HepG2 (cell line): ENCODE results near the gene FOLR3. TPM values are rescaled to one million over a fixed set of nuclear protein-coding genes. Genes with fewer than 3 reads are reported as not detected.

ENCODE experiments used
- EHMT2 ChIP-seq: fragments of 200-600 bp; sonication (generic); IDR thresholded peaks from 2 replicates; pipeline ENCODE4 v1.7.0; 2017; ENCODE audit warnings: antibody characterized with exemption, low read depth, low read length, borderline replicate concordance
- KDM5B ChIP-seq: sonication (generic); formaldehyde crosslinking; IDR thresholded peaks from 2 replicates; pipeline ENCODE4 v1.4.0; 2020; ENCODE audit warnings: missing genetic modification reagents, mild to moderate bottlenecking, borderline replicate concordance
- KLF11 ChIP-seq: IDR thresholded peaks from 2 replicates; pipeline ENCODE4 v1.6.1; 2016; ENCODE audit warnings: missing compliant biosample characterization
- POLR2AphosphoS2 ChIP-seq: IDR thresholded peaks from 2 replicates; pipeline ENCODE4 v1.6.1; 2011; ENCODE audit warnings: low read depth, low read length, improper control_type of control experiment
- TP53 ChIP-seq: sonication (generic); formaldehyde crosslinking; conservative IDR thresholded peaks from 2 replicates; pipeline ENCODE4 v1.4.0; 2020; ENCODE audit warnings: missing genetic modification reagents
- U2AF1 ChIP-seq: fragments of 200-400 bp; formaldehyde crosslinking; optimal IDR thresholded peaks from 2 replicates; pipeline ENCODE3; 2017; ENCODE audit warnings: mild to moderate bottlenecking, low read depth, low read length
- ZBTB21 ChIP-seq: sonication (generic); formaldehyde crosslinking; IDR thresholded peaks from 2 replicates; pipeline ENCODE4 v1.4.0; 2020; ENCODE audit warnings: missing genetic modification reagents
- ZFP37 ChIP-seq: sonication (generic); formaldehyde crosslinking; IDR thresholded peaks from 2 replicates; pipeline ENCODE4 v1.4.0; 2020; ENCODE audit warnings: missing genetic modification reagents, borderline replicate concordance
- ZFY ChIP-seq: sonication (generic); formaldehyde crosslinking; IDR thresholded peaks from 2 replicates; pipeline ENCODE4 v1.4.0; 2020; ENCODE audit warnings: missing genetic modification reagents
- ZSCAN29 ChIP-seq: sonication (generic); formaldehyde crosslinking; conservative IDR thresholded peaks from 2 replicates; pipeline ENCODE4 v1.4.0; 2020; ENCODE audit warnings: mild to moderate bottlenecking, missing genetic modification reagents
- polyA plus RNA-seq, 8 experiments: library from polyadenylated mRNA; depleted of rRNA in 3 of 8; stranded (reverse) in 7 of 8; unstranded in 1 of 8; fragments of >200 nt; fragmentation: Illumina TruSeq in 4 of 8; extraction: Trizol in 4 of 8; gene quantifications; 2 replicates each; pipeline versions ENCODE4 v1.2.1 to v1.2.3, GENCODE V29; 2011 to 2016; ENCODE audit warnings: low read depth in 4 of 8, missing spikeins in 1 of 8, mixed read lengths in 1 of 8; ENCODE audit not compliant: insufficient read depth in 1 of 8
- total RNA-seq, 5 experiments: library from RNA; depleted of rRNA; stranded (reverse); fragments of >200 nt; fragmentation: Illumina TruSeq; extraction: Trizol; gene quantifications; 2 replicates each; pipeline ENCODE4 v1.2.3, GENCODE V29; 2016; ENCODE audit warnings: low read depth in 1 of 5
- TF ChIP-seq, protein P1 (sequence below): sonication (generic); formaldehyde crosslinking; IDR thresholded peaks from 2 replicates; pipeline ENCODE4 v1.5.1; 2020; ENCODE audit warnings: missing genetic modification reagents, mild to moderate bottlenecking, borderline replicate concordance
- TF ChIP-seq, protein P2 (sequence below): sonication (generic); formaldehyde crosslinking; IDR thresholded peaks from 2 replicates; pipeline ENCODE4; 2020; ENCODE audit warnings: missing genetic modification reagents, mild to moderate bottlenecking, borderline replicate concordance
- TF ChIP-seq, protein P3 (sequence below): sonication (generic); formaldehyde crosslinking; IDR thresholded peaks from 2 replicates; pipeline ENCODE4 v1.8.0; 2022; ENCODE audit warnings: missing genetic modification reagents, mild to moderate bottlenecking, borderline replicate concordance

Gene FOLR3
- total and polyA plus RNA-seq, 2 of the 13 experiments (the other 11 are each of a cell fraction or from before 2014, with no cell fraction given) = not detected

DNA sequence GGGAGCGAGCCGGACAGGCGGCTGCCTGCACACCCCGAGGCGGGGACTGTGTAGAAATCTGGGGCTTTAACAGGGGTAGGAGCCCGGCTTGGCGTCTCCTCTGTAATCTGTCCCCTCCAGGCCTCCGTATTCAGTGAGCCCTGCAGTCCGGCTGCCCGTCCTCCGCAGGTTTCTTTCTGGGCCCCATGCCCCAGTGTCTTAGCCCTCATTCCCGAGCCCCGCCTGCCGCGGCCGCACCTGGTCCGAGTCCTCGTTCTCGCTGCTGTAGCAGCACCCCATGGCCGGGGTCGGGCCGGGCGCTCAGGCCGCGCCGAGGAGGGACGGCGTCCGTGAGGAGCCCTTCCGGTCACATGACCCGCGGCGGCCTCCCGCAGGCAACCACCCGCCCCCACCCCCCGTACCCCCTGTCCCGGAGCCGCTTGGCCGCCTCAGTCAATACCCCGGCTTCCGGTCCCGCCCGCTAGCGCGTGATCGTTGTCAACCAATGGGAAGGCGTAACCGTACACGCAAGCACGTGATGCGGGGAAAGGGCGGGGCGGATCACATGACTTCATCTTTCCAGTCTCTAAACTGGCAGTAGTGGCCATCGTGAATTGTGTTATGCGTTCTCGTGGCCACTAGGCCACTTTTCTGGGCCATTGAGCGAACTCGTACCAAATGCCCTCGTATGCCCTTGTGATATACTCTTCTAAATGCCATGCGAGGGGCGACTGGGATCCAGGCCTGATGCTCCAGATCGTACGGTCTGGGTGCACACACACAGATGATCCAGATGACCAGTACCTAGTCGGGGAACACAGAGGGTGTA, 32.4 kb upstream of the FOLR3 start, which contains the start of gene LAMTOR1 (continued):
- TF ChIP-seq, protein P1, sequence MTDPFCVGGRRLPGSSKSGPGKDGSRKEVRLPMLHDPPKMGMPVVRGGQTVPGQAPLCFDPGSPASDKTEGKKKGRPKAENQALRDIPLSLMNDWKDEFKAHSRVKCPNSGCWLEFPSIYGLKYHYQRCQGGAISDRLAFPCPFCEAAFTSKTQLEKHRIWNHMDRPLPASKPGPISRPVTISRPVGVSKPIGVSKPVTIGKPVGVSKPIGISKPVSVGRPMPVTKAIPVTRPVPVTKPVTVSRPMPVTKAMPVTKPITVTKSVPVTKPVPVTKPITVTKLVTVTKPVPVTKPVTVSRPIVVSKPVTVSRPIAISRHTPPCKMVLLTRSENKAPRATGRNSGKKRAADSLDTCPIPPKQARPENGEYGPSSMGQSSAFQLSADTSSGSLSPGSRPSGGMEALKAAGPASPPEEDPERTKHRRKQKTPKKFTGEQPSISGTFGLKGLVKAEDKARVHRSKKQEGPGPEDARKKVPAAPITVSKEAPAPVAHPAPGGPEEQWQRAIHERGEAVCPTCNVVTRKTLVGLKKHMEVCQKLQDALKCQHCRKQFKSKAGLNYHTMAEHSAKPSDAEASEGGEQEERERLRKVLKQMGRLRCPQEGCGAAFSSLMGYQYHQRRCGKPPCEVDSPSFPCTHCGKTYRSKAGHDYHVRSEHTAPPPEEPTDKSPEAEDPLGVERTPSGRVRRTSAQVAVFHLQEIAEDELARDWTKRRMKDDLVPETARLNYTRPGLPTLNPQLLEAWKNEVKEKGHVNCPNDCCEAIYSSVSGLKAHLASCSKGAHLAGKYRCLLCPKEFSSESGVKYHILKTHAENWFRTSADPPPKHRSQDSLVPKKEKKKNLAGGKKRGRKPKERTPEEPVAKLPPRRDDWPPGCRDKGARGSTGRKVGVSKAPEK (CRISPR knock-in tag) = no peak
- TF ChIP-seq TP53 (CRISPR knock-in tag) (no peak), KDM5B (CRISPR knock-in tag) (peak; percentile 85), POLR2AphosphoS2 (0 out of 2 replicates have a peak, but pooled peaks have one; percentile 67), ZFY (CRISPR knock-in tag) (peak; percentile 95), U2AF1 (no peak), ZSCAN29 (CRISPR knock-in tag) (no peak), ZFP37 (CRISPR knock-in tag) (no peak), KLF11 (CRISPR knock-in tag) (no peak), EHMT2 (peak; percentile 81; the same call in 1 of the 2 replicates), ZBTB21 (CRISPR knock-in tag) (no peak)
- TF ChIP-seq, protein P2, sequence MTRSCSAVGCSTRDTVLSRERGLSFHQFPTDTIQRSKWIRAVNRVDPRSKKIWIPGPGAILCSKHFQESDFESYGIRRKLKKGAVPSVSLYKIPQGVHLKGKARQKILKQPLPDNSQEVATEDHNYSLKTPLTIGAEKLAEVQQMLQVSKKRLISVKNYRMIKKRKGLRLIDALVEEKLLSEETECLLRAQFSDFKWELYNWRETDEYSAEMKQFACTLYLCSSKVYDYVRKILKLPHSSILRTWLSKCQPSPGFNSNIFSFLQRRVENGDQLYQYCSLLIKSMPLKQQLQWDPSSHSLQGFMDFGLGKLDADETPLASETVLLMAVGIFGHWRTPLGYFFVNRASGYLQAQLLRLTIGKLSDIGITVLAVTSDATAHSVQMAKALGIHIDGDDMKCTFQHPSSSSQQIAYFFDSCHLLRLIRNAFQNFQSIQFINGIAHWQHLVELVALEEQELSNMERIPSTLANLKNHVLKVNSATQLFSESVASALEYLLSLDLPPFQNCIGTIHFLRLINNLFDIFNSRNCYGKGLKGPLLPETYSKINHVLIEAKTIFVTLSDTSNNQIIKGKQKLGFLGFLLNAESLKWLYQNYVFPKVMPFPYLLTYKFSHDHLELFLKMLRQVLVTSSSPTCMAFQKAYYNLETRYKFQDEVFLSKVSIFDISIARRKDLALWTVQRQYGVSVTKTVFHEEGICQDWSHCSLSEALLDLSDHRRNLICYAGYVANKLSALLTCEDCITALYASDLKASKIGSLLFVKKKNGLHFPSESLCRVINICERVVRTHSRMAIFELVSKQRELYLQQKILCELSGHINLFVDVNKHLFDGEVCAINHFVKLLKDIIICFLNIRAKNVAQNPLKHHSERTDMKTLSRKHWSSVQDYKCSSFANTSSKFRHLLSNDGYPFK (CRISPR knock-in tag) = peak; percentile 43; the same call in 1 of the 2 replicates
- TF ChIP-seq, protein P3, sequence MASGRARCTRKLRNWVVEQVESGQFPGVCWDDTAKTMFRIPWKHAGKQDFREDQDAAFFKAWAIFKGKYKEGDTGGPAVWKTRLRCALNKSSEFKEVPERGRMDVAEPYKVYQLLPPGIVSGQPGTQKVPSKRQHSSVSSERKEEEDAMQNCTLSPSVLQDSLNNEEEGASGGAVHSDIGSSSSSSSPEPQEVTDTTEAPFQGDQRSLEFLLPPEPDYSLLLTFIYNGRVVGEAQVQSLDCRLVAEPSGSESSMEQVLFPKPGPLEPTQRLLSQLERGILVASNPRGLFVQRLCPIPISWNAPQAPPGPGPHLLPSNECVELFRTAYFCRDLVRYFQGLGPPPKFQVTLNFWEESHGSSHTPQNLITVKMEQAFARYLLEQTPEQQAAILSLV = 0 out of 2 replicates have a peak, but pooled peaks have one; percentile 47
